Liver (tissue), 9 donors: ENCODE measurements around the gene TK1. TPM values are rescaled to one million over a fixed set of nuclear protein-coding genes. Genes with fewer than 3 reads are reported as not detected.

ENCODE experiments used
- DNase-seq: peaks from one replicate; pipeline ENCODE4 v3.0.0-alpha.2; 2017; ENCODE audit warnings: low spot score
- H3K27ac ChIP-seq, 2 donors: one replicate each; pipeline ENCODE4 v1.7.0; 2013; ENCODE audit warnings: inconsistent platforms in 2 of 2, low read length in 2 of 2, control low read depth in 1 of 2, low read depth in 1 of 2, mild to moderate bottlenecking in 1 of 2
- H3K27me3 ChIP-seq, 4 donors: one replicate each; pipeline versions ENCODE4 v1.6.1 to v1.7.0; 2013; ENCODE audit warnings: low read length in 3 of 4, inconsistent platforms in 1 of 4, mild to moderate bottlenecking in 1 of 4, moderate library complexity in 1 of 4; ENCODE audit not compliant: control insufficient read depth in 4 of 4, insufficient read depth in 4 of 4
- H3K36me3 ChIP-seq, 4 donors: one replicate each; pipeline versions ENCODE4 v1.6.1 to v1.7.0; 2013; ENCODE audit warnings: low read length in 3 of 4, mild to moderate bottlenecking in 3 of 4, low read depth in 1 of 4, moderate library complexity in 1 of 4; ENCODE audit not compliant: control insufficient read depth in 4 of 4, insufficient read depth in 3 of 4
- H3K4me1 ChIP-seq, 4 donors: one replicate each; pipeline versions ENCODE4 v1.6.1 to v1.7.0; 2013; ENCODE audit warnings: low read length in 3 of 4, mild to moderate bottlenecking in 3 of 4, moderate library complexity in 1 of 4; ENCODE audit not compliant: control insufficient read depth in 4 of 4, insufficient read depth in 4 of 4
- H3K4me3 ChIP-seq, 3 donors: one replicate each; pipeline versions ENCODE4 v1.6.1 to v1.7.0; 2013; ENCODE audit warnings: low read length in 3 of 3, control low read depth in 1 of 3, low read depth in 1 of 3, mild to moderate bottlenecking in 1 of 3
- H3K9ac ChIP-seq, 2 donors: one replicate each; pipeline ENCODE4 v1.7.0; 2013; ENCODE audit warnings: low read length in 2 of 2, mild to moderate bottlenecking in 2 of 2, moderate library complexity in 2 of 2, control low read depth in 1 of 2, low read depth in 1 of 2
- H3K9me3 ChIP-seq, 4 donors: one replicate each; pipeline versions ENCODE4 v1.6.1 to v1.7.0; 2013; ENCODE audit warnings: low read length in 3 of 4; ENCODE audit not compliant: control insufficient read depth in 4 of 4
- ATF3 ChIP-seq: IDR thresholded peaks from 2 replicates; pipeline ENCODE4 v1.6.1; 2016; ENCODE audit warnings: antibody characterized with exemption
- EGR1 ChIP-seq, 2 donors: IDR thresholded peaks; 2 replicates each; pipeline ENCODE4 v1.6.1; 2016 to 2018; ENCODE audit warnings: antibody characterized with exemption in 2 of 2, low read depth in 2 of 2
- FOXA1 ChIP-seq: IDR thresholded peaks from 2 replicates; pipeline ENCODE4 v1.6.1; 2016; ENCODE audit warnings: antibody characterized with exemption
- FOXA2 ChIP-seq: IDR thresholded peaks from 2 replicates; pipeline ENCODE4 v1.6.1; 2016; ENCODE audit warnings: antibody characterized with exemption
- GABPA ChIP-seq, 2 donors: IDR thresholded peaks in 1 of 2; conservative IDR thresholded peaks in 1 of 2; 2 replicates each; pipeline ENCODE4 v1.6.1; 2016; ENCODE audit warnings: antibody characterized with exemption in 2 of 2, mild to moderate bottlenecking in 1 of 2, moderate library complexity in 1 of 2
- HNF4A ChIP-seq, 2 donors: conservative IDR thresholded peaks; 2 replicates each; pipeline ENCODE4 v1.6.1; 2016; ENCODE audit warnings: antibody characterized with exemption in 2 of 2, mild to moderate bottlenecking in 2 of 2
- HNF4G ChIP-seq: IDR thresholded peaks from 2 replicates; pipeline ENCODE4 v1.6.1; 2016; ENCODE audit warnings: antibody characterized with exemption
- JUND ChIP-seq, 2 donors: IDR thresholded peaks; 2 replicates each; pipeline ENCODE4 v1.6.1; 2016; ENCODE audit warnings: antibody characterized with exemption in 2 of 2
- MAX ChIP-seq: IDR thresholded peaks from 2 replicates; pipeline ENCODE4 v1.6.1; 2016; ENCODE audit warnings: antibody characterized with exemption
- NR2F2 ChIP-seq: IDR thresholded peaks from 2 replicates; pipeline ENCODE4 v1.6.1; 2016; ENCODE audit warnings: antibody characterized with exemption
- RAD21 ChIP-seq, 2 donors: IDR thresholded peaks; 2 replicates each; pipeline ENCODE4 v1.6.1; 2016; ENCODE audit warnings: antibody characterized with exemption in 2 of 2, mild to moderate bottlenecking in 2 of 2
- REST ChIP-seq: IDR thresholded peaks from 2 replicates; pipeline ENCODE4 v1.6.1; 2016; ENCODE audit warnings: antibody characterized with exemption, mild to moderate bottlenecking
- RXRA ChIP-seq, 2 donors: IDR thresholded peaks; 2 replicates each; pipeline ENCODE4 v1.6.1; 2017 to 2018; ENCODE audit warnings: antibody characterized with exemption in 2 of 2, mild to moderate bottlenecking in 1 of 2
- SP1 ChIP-seq: IDR thresholded peaks from 2 replicates; pipeline ENCODE4 v1.6.1; 2018; ENCODE audit warnings: antibody characterized with exemption, mild to moderate bottlenecking
- TAF1 ChIP-seq: conservative IDR thresholded peaks from 2 replicates; pipeline ENCODE4 v1.6.1; 2016; ENCODE audit warnings: antibody characterized with exemption, mild to moderate bottlenecking
- YY1 ChIP-seq: IDR thresholded peaks from 2 replicates; pipeline ENCODE4 v1.6.1; 2016; ENCODE audit warnings: antibody characterized with exemption, mild to moderate bottlenecking
- WGBS: extraction: QIAGEN DNeasy Blood & Tissue Kit; methylation state at CpG from one replicate; pipeline ENCODE4 v1.1.7; 2013; 5-methylcytosine and 5-hydroxymethylcytosine counted together
- polyA plus RNA-seq, 2 donors: library from polyadenylated mRNA; stranded (reverse) in 1 of 2; unstranded in 1 of 2; fragments of 200-250 nt in 1 of 2; fragments of >200 nt in 1 of 2; fragmentation: Nextera tagmentation in 1 of 2; extraction: Ambion mirVana in 1 of 2; gene quantifications; one replicate each; pipeline versions ENCODE4 v1.2.1 to v1.2.3, GENCODE V29; 2013 to 2015
- total RNA-seq, 2 donors: library from RNA; depleted of rRNA; stranded (reverse); fragments of >200 nt; gene quantifications; one replicate each; pipeline ENCODE4 v1.2.3, GENCODE V29; 2014
- TF ChIP-seq, protein P1 (sequence below): IDR thresholded peaks from 2 replicates; pipeline ENCODE4 v1.6.1; 2016; ENCODE audit warnings: antibody characterized with exemption
- TF ChIP-seq, protein P2 (sequence below): fragments of 150-350 bp; IDR thresholded peaks from 2 replicates; pipeline ENCODE4 v1.5.1; 2017; ENCODE audit warnings: improper control_type of control experiment, low read depth, low read length; ENCODE audit not compliant: missing input control
- donor health status: healthy.
- donor health status: healthy.
- donor health status: healthy.
- donor health status: healthy.
- donor health status: healthy.

Gene TK1
- total and polyA plus RNA-seq, 4 donors: 0.84 to 97.6 (median 10.1) TPM

DNA sequence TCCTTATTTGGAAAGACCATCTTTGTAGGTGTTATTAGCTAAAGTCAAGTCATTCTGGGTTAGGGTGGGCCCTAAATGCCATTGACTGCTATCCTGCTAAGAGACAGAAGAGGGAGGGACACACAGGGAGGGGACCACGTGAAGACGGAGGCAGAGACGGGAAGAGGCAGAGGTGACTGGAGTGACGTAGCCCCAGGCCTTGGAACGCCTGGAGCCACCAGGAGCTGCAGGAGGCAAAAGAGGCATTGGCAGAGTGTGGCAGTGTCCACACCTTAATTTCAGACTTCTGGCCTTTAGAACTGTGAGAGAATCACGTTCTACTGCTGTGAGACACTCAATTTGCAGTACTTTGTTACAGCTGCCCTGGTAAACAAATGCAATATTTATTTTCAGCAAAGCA, 13.6 kb upstream of the TK1 start:
- TF ChIP-seq HNF4A (conservative IDR thresholded peaks at IDR 0.05) (peak in 1 of 2 donors; percentile 35), REST (no peak)
- no peak overlapping the region for H3K4me3 ChIP-seq
- no peaks in the 10 kb centered on the region for H3K9me3 ChIP-seq
- peaks cover 0 to 6% (median 1%) of the 10 kb centered on the region in 4 donors for H3K4me1 ChIP-seq
- WGBS: 72% methylated on average over 6 of the region's 6 CpGs
- H3K9ac ChIP-seq: no peak overlapping the region
- H3K36me3 ChIP-seq: peaks cover 23 to 47% (median 33%) of the 10 kb centered on the region in 4 donors
- H3K27me3 ChIP-seq: no peaks in the 10 kb centered on the region
- no peak for DNase-seq
- no peak overlapping the region for H3K27ac ChIP-seq

DNA sequence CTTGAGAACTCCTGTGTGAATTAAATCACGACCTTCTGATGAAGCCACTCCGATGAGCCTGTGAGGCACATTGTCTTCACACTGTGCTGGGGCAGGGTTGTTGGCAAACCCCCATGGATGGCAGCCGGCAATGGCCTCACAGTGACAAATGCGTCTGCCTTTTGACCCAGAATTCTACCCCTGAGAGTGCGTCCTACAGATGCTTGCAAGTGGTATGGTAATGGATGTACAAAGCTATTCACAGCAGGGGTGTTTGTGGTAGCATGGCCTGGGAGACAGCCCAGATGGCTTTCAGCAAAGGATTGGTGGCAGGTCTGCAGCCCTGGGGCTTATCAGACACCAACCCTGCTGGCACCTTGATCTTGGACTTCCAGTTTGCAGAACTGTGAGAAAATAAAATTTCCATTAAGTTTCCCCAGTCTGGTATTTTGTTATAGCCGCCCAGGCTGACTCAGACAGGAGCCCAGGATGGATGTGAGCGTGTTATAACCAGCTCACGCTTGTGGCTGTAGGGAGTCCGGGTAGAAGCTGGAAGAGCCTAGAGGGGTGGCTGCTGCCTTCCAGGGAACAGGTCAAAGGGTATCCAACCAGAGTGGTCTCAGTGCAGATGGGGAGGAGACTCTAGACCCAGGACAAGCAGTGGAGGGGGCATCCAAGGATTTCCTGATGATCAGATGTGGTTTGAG, 10.4 kb upstream of the TK1 start:
- Histone ChIP-seq H3K4me1 (peaks cover 0 to 10% (median 3%) of the 10 kb centered on the region in 4 donors), H3K9ac (no peak overlapping the region), H3K27ac (no peak overlapping the region), H3K36me3 (peaks cover 21 to 33% (median 29%) of the 10 kb centered on the region in 4 donors), H3K9me3 (no peaks in the 10 kb centered on the region), H3K27me3 (no peaks in the 10 kb centered on the region), H3K4me3 (no peak overlapping the region)
- 85% methylated on average over 9 of the region's 9 CpGs for WGBS
- TF ChIP-seq, protein P1, sequence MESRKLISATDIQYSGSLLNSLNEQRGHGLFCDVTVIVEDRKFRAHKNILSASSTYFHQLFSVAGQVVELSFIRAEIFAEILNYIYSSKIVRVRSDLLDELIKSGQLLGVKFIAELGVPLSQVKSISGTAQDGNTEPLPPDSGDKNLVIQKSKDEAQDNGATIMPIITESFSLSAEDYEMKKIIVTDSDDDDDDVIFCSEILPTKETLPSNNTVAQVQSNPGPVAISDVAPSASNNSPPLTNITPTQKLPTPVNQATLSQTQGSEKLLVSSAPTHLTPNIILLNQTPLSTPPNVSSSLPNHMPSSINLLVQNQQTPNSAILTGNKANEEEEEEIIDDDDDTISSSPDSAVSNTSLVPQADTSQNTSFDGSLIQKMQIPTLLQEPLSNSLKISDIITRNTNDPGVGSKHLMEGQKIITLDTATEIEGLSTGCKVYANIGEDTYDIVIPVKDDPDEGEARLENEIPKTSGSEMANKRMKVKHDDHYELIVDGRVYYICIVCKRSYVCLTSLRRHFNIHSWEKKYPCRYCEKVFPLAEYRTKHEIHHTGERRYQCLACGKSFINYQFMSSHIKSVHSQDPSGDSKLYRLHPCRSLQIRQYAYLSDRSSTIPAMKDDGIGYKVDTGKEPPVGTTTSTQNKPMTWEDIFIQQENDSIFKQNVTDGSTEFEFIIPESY: no peak
- TF ChIP-seq JUND (IDR thresholded peaks at IDR 0.05): no peak
- no peak for TF ChIP-seq HNF4A (conservative IDR thresholded peaks at IDR 0.05)
- TF ChIP-seq YY1: no peak
- TF ChIP-seq REST: no peak
- no peak for TF ChIP-seq MAX
- no peak for TF ChIP-seq EGR1 (IDR thresholded peaks at IDR 0.05; ENCODE audit: low read depth in 2 of 2)
- TF ChIP-seq RXRA (IDR thresholded peaks at IDR 0.05): no peak
- no peak for TF ChIP-seq RAD21 (IDR thresholded peaks at IDR 0.05)
- no peak for TF ChIP-seq GABPA (IDR thresholded peaks at IDR 0.05 in 1 of 2, conservative IDR thresholded peaks at IDR 0.05 in 1 of 2)
- TF ChIP-seq FOXA2: no peak
- TF ChIP-seq, protein P2, sequence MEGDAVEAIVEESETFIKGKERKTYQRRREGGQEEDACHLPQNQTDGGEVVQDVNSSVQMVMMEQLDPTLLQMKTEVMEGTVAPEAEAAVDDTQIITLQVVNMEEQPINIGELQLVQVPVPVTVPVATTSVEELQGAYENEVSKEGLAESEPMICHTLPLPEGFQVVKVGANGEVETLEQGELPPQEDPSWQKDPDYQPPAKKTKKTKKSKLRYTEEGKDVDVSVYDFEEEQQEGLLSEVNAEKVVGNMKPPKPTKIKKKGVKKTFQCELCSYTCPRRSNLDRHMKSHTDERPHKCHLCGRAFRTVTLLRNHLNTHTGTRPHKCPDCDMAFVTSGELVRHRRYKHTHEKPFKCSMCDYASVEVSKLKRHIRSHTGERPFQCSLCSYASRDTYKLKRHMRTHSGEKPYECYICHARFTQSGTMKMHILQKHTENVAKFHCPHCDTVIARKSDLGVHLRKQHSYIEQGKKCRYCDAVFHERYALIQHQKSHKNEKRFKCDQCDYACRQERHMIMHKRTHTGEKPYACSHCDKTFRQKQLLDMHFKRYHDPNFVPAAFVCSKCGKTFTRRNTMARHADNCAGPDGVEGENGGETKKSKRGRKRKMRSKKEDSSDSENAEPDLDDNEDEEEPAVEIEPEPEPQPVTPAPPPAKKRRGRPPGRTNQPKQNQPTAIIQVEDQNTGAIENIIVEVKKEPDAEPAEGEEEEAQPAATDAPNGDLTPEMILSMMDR: no peak
- no peak for TF ChIP-seq TAF1
- no peak for TF ChIP-seq SP1
- TF ChIP-seq FOXA1: no peak
- TF ChIP-seq HNF4G: no peak
- TF ChIP-seq ATF3: no peak
- no peak for TF ChIP-seq NR2F2
- DNase-seq: no peak
